Measurements from ENCODE around the gene NKX2-4. TPM values are rescaled to one million over a fixed set of nuclear protein-coding genes. Genes with fewer than 3 reads are reported as not detected.

Gene NKX2-4
- total RNA-seq, 1 donor from 2014 or later: not detected

DNA sequence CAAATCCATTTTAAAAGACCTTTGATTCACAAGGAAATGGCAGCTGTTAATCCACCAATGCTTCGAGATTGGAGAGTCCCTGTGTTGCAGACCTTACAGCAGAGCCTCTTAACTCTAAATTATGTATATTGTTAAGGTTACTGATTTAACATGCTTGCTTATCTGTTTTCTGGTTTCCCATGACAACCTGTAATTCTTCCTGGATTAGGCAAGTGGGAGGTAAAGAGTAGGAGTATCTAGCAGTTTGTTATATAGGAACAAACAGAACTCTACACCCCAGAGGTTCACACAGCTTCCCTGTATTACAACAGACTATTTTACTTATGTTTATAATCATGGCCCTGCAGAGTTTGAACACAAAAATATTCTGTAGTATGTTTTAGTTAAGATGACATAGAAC lies 39.5 kb downstream of the NKX2-4 start:
- intact Hi-C loops (cut with DNase I): no loop called here
- H3K9me3 ChIP-seq: no peaks in the 10 kb centered on the region
- DNase-seq (ENCODE audit: extremely low spot score in 2 of 2): no peak
- H3K27ac ChIP-seq: no peak overlapping the region
- H3K4me1 ChIP-seq: peaks cover 11% of the 10 kb centered on the region
- TF ChIP-seq POLR2A (IDR thresholded peaks at IDR 0.05): no peak
- TF ChIP-seq, protein P1, sequence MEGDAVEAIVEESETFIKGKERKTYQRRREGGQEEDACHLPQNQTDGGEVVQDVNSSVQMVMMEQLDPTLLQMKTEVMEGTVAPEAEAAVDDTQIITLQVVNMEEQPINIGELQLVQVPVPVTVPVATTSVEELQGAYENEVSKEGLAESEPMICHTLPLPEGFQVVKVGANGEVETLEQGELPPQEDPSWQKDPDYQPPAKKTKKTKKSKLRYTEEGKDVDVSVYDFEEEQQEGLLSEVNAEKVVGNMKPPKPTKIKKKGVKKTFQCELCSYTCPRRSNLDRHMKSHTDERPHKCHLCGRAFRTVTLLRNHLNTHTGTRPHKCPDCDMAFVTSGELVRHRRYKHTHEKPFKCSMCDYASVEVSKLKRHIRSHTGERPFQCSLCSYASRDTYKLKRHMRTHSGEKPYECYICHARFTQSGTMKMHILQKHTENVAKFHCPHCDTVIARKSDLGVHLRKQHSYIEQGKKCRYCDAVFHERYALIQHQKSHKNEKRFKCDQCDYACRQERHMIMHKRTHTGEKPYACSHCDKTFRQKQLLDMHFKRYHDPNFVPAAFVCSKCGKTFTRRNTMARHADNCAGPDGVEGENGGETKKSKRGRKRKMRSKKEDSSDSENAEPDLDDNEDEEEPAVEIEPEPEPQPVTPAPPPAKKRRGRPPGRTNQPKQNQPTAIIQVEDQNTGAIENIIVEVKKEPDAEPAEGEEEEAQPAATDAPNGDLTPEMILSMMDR (IDR thresholded peaks at IDR 0.05): no peak
- no peak for TF ChIP-seq POLR2AphosphoS5 (IDR thresholded peaks at IDR 0.05; ENCODE audit: insufficient read depth in 1 of 2, low read depth in 1 of 2)
- no peak overlapping the region for H3K4me3 ChIP-seq
- H3K27me3 ChIP-seq: no peaks in the 10 kb centered on the region
- H3K36me3 ChIP-seq: peaks cover 0 to 24% of the 10 kb centered on the region in 2 donors

DNA sequence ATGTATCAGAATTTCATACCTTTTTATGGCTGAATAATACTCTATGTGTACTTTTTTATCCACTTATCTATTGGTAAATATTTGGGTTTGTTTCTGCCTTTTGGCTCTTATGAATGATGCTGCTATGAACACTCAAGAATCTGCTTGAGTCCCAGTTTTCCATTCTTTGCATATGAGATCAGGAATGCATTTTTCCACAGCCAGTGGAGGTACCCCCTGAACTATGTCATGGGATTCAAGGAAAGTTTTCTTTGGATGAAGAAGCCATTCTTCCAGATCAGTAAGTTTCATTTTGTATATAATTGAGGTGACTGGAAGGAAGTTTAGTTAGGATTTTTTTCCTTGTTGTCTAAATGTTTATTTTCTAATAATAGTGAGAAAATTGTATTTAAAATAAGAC lies 40.9 kb downstream of the NKX2-4 start:
- intact Hi-C loops (cut with DNase I): no loop called here
- no peak overlapping the region for H3K27ac ChIP-seq
- peaks cover 0 to 24% of the 10 kb centered on the region in 2 donors for H3K36me3 ChIP-seq

DNA sequence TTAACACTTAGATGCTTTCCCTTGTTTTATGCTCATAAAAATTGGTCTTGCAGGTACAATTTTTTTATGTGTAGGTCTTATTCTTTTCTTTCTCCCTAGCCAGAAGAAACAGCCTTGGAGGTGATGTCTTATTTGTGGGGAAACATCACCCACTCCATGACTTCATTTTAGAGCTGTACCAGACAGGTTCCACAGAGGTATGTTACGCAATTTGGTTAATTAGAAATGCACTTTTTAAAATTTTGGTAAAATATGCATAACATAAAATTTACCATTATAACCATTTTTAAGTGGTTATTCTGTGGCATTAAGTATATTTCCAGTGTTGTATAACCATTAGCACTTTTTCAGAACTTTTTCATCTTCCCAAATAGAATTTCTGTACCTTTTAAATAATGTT lies 41.3 kb downstream of the NKX2-4 start:
- Histone ChIP-seq H3K4me1 (peaks cover 11% of the 10 kb centered on the region), H3K36me3 (peaks cover 0 to 24% of the 10 kb centered on the region in 2 donors), H3K4me3 (no peak overlapping the region), H3K9me3 (no peaks in the 10 kb centered on the region), H3K27me3 (no peaks in the 10 kb centered on the region), H3K27ac (no peak overlapping the region)
- intact Hi-C loops (cut with DNase I): no loop called here
- DNase-seq (ENCODE audit: extremely low spot score in 2 of 2): no peak
- TF ChIP-seq, protein P1 (IDR thresholded peaks at IDR 0.05): no peak
- TF ChIP-seq POLR2A (IDR thresholded peaks at IDR 0.05): no peak
- no peak for TF ChIP-seq POLR2AphosphoS5 (IDR thresholded peaks at IDR 0.05; ENCODE audit: insufficient read depth in 1 of 2, low read depth in 1 of 2)

More for the DNA sequence above, 40.9 kb downstream of the NKX2-4 start:
- no peak overlapping the region for H3K4me3 ChIP-seq
- H3K4me1 ChIP-seq: peaks cover 11% of the 10 kb centered on the region
- no peaks in the 10 kb centered on the region for H3K27me3 ChIP-seq
- TF ChIP-seq, protein P1 (IDR thresholded peaks at IDR 0.05): no peak
- TF ChIP-seq POLR2AphosphoS5 (IDR thresholded peaks at IDR 0.05; ENCODE audit: insufficient read depth in 1 of 2, low read depth in 1 of 2) (no peak), POLR2A (IDR thresholded peaks at IDR 0.05) (no peak)
- DNase-seq (ENCODE audit: extremely low spot score in 2 of 2): no peak
- H3K9me3 ChIP-seq: no peaks in the 10 kb centered on the region

DNA sequence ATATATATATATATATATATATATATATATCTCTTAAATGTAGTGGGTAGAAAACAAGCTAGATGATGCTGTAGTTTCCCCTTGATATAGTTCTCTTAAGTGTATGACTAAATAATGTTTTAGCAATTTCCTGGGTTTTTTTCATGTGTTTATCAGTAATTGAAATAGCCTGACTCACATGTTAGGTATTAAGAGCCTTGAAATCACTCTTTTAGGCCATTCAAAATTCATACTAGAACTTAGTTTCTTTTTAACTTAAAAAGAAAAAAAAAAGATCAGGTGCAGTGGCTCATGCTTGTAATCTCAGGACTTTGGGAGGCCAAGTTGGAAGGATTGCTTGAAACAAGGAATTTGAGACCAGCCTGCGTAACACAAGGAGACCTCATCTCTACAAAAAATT lies 44.1 kb downstream of the NKX2-4 start:
- intact Hi-C loops (cut with DNase I): no loop called here
- no peak for DNase-seq (ENCODE audit: extremely low spot score in 2 of 2)

DNA sequence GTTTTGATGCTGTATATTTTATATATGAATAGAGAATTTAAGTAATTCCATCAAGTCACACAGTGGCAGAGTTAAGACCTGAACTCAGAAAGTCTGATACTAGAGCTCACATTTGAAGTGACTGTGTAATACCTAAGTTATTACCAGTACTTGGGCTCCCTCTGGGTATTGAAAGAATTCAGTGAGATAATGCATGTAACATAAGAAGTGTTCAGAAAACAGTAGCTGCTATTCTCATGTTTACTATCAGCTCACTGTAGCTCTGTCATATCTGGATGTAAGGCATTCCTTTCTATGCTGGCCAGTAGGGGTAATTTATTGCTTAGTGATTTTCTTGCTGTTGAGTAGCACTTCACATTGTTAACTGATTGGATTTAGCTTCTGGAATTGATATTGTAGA lies 44.6 kb downstream of the NKX2-4 start:
- intact Hi-C loops (cut with DNase I): no loop called here
- Histone ChIP-seq H3K36me3 (peaks cover 0 to 34% of the 10 kb centered on the region in 2 donors), H3K4me1 (no peaks in the 10 kb centered on the region), H3K9me3 (no peaks in the 10 kb centered on the region), H3K27me3 (no peaks in the 10 kb centered on the region), H3K4me3 (no peak overlapping the region), H3K27ac (no peak overlapping the region)
- TF ChIP-seq POLR2A (IDR thresholded peaks at IDR 0.05) (no peak), POLR2AphosphoS5 (IDR thresholded peaks at IDR 0.05; ENCODE audit: insufficient read depth in 1 of 2, low read depth in 1 of 2) (no peak)
- TF ChIP-seq, protein P1 (IDR thresholded peaks at IDR 0.05): no peak
- no peak for DNase-seq (ENCODE audit: extremely low spot score in 2 of 2)

More for the DNA sequence above, 44.1 kb downstream of the NKX2-4 start:
- H3K27me3 ChIP-seq: no peaks in the 10 kb centered on the region
- no peak for TF ChIP-seq POLR2AphosphoS5 (IDR thresholded peaks at IDR 0.05; ENCODE audit: insufficient read depth in 1 of 2, low read depth in 1 of 2)
- no peak for TF ChIP-seq POLR2A (IDR thresholded peaks at IDR 0.05)
- TF ChIP-seq, protein P1 (IDR thresholded peaks at IDR 0.05): no peak
- peaks cover 0 to 34% of the 10 kb centered on the region in 2 donors for H3K36me3 ChIP-seq
- H3K4me3 ChIP-seq: no peak overlapping the region
- H3K9me3 ChIP-seq: no peaks in the 10 kb centered on the region
- no peaks in the 10 kb centered on the region for H3K4me1 ChIP-seq
- H3K27ac ChIP-seq: no peak overlapping the region

Small RNA genes within 50 kb of the gene (small RNA-seq; reads per million reads assigned to genes)
- gene RN7SKP140: not detected

Other genes starting within 250 kb of the NKX2-4 start
- 46.4 TPM for gene XRN2, start 94.2 kb downstream of the NKX2-4 start, total RNA-seq
- not detected for gene NKX2-2, start 116.5 kb upstream of the NKX2-4 start, total RNA-seq

All from vagina (tissue), 2 donors.